NB4 (cell line): Measurements from ENCODE around the gene DTNB.

Source experiments
- CTCF ChIP-seq: IDR thresholded peaks from one replicate; pipeline ENCODE4 v1.5.1; 2012; ENCODE audit warnings: low read depth, low read length
- MAX ChIP-seq: IDR thresholded peaks from 2 replicates; pipeline ENCODE4 v1.6.1; 2011; ENCODE audit warnings: low read depth, low read length
- MYC ChIP-seq: IDR thresholded peaks from 2 replicates; pipeline ENCODE4 v1.6.1; 2011; ENCODE audit warnings: low read depth, low read length
- POLR2A ChIP-seq: IDR thresholded peaks from 2 replicates; pipeline ENCODE4 v1.6.1; 2011; ENCODE audit warnings: mild to moderate bottlenecking; ENCODE audit not compliant: insufficient read length; ENCODE audit errors: extremely low read depth

- TF ChIP-seq MAX (no peak), POLR2A (no peak), CTCF (no peak), MYC (no peak)
Observed at GRCh38 chr2:25666218-25666617, 7.2 kb downstream of the DTNB start.
